HL-60 (cell line): ENCODE data around the gene ZNF575.

Experiments
- CTCF ChIP-seq: IDR thresholded peaks from one replicate; pipeline ENCODE4 v1.5.1; 2011; ENCODE audit warnings: low read length, control low read depth, inconsistent platforms; ENCODE audit not compliant: insufficient read depth
- GABPA ChIP-seq: IDR thresholded peaks from 2 replicates; pipeline ENCODE4 v1.6.1; 2012; ENCODE audit warnings: low read depth
- POLR2AphosphoS5 ChIP-seq: IDR thresholded peaks from 2 replicates; pipeline ENCODE4 v1.6.1; 2012; ENCODE audit warnings: low read depth
- SPI1 ChIP-seq: IDR thresholded peaks from 2 replicates; pipeline ENCODE4 v1.6.1; 2012; ENCODE audit warnings: low read depth, mild to moderate bottlenecking, borderline replicate concordance

- TF ChIP-seq CTCF (no peak), SPI1 (no peak), POLR2AphosphoS5 (no peak), GABPA (no peak)
These were observed 4.9 kb upstream of the ZNF575 start for GRCh38 chr19:43527860-43528622.
